Endothelial cell of umbilical vein (primary cell): ENCODE data around the gene TIMM50. TPM values are rescaled to one million over a fixed set of nuclear protein-coding genes. Genes with fewer than 3 reads are reported as not detected.
A peak's percentile ranks its signal among the peaks of the same experiment; 100 is the strongest.

Experiments used
- BruUV-seq: library from RNA; stranded (reverse); fragments of 400-500 nt; replicated peaks from 2 replicates; lab custom pipeline; 2021; lab: Mats Ljungman, UMichigan
- CTCF ChIA-PET: fragments of 300-600, 350-600 bp; sonication (Branson Sonifier 250); formaldehyde crosslinking; loops from one replicate; lab custom pipeline; 2021; ENCODE audit warnings: antibody characterized with exemption, inconsistent platforms; lab: Charles Lee
- POLR2A ChIA-PET: fragments of 300-600, 350-600 bp; sonication (Branson Sonifier 250); formaldehyde crosslinking; loops from one replicate; lab custom pipeline; 2021; ENCODE audit warnings: antibody characterized with exemption, inconsistent platforms; lab: Charles Lee
- DNase-seq: peaks from one replicate; pipeline ENCODE4 v3.0.0-alpha.2; 2011; ENCODE audit warnings: low read depth, low spot score
- FAIRE-seq: peaks from 2 replicates; lab custom pipeline; 2011; peaks lifted over from hg19 to GRCh38; lab: Jason Lieb, UNC
- H2AFZ ChIP-seq: 2 replicates; pipeline ENCODE4 v1.6.0; 2012; ENCODE audit warnings: low read depth, low read length, control low read depth, inconsistent platforms
- H3K27ac ChIP-seq: 2 replicates; pipeline ENCODE4 v1.5.1; 2011; ENCODE audit warnings: low read depth, mild to moderate bottlenecking, control low read depth, low read length, moderate library complexity; ENCODE audit not compliant: insufficient read depth
- H3K27me3 ChIP-seq, 2 experiments: 2 replicates each; pipeline versions ENCODE4 v1.6.0 to v1.6.1; 2011; ENCODE audit warnings: low read length in 2 of 2, mixed read lengths in 1 of 2; ENCODE audit not compliant: control insufficient read depth in 2 of 2, insufficient read depth in 2 of 2
- H3K36me3 ChIP-seq, 2 experiments: 2 replicates in 1 of 2; 3 replicates in 1 of 2; pipeline ENCODE4 v1.5.1; 2011; ENCODE audit warnings: low read length in 2 of 2, mild to moderate bottlenecking in 1 of 2, moderate library complexity in 1 of 2; ENCODE audit not compliant: control insufficient read depth in 2 of 2, insufficient read depth in 2 of 2; ENCODE audit errors: extremely low read depth in 1 of 2
- H3K4me1 ChIP-seq: 3 replicates; pipeline ENCODE4 v1.5.1; 2011; ENCODE audit warnings: mild to moderate bottlenecking, low read length; ENCODE audit not compliant: control insufficient read depth, insufficient read depth; ENCODE audit errors: extremely low read depth
- H3K4me2 ChIP-seq: 2 replicates; pipeline ENCODE4 v1.6.1; 2011; ENCODE audit warnings: low read length, control low read depth, mixed read lengths; ENCODE audit not compliant: insufficient read depth
- H3K4me3 ChIP-seq, 3 experiments: fragments of 200-600 bp in 1 of 3; sonication (generic), shearing (Covaris generic) in 1 of 3; replicated peaks in 1 of 3; 2 replicates each; pipeline ENCODE4 v1.5.1; 2011 to 2016; ENCODE audit warnings: control low read depth in 3 of 3, low read length in 3 of 3, mild to moderate bottlenecking in 2 of 3, inconsistent platforms in 1 of 3, low read depth in 1 of 3, moderate library complexity in 1 of 3; ENCODE audit not compliant: insufficient read depth in 1 of 3
- H3K79me2 ChIP-seq: 2 replicates; pipeline ENCODE4 v1.6.0; 2012; ENCODE audit warnings: low read length, inconsistent platforms; ENCODE audit not compliant: control insufficient read depth, insufficient read depth
- H3K9ac ChIP-seq: replicated peaks from 2 replicates; pipeline ENCODE3; 2011; ENCODE audit warnings: low read length, control low read depth; ENCODE audit not compliant: insufficient read depth; ENCODE audit errors: extremely low read depth
- H3K9me1 ChIP-seq: replicated peaks from 3 replicates; pipeline ENCODE4 v1.6.0; 2011; ENCODE audit warnings: mild to moderate bottlenecking, low read length; ENCODE audit not compliant: control insufficient read depth, insufficient read depth; ENCODE audit errors: extremely low read depth
- H3K9me3 ChIP-seq: replicated peaks from 2 replicates; pipeline ENCODE4 v1.5.1; 2012; ENCODE audit warnings: low read length, inconsistent platforms; ENCODE audit not compliant: control insufficient read depth, insufficient read depth
- H4K20me1 ChIP-seq: replicated peaks from 2 replicates; pipeline ENCODE3; 2011; ENCODE audit warnings: mild to moderate bottlenecking, low read length; ENCODE audit not compliant: control insufficient read depth, insufficient read depth; ENCODE audit errors: extremely low read depth
- EZH2 ChIP-seq: IDR thresholded peaks from 2 replicates; pipeline ENCODE4 v1.6.1; 2012; ENCODE audit warnings: borderline replicate concordance, low read depth, mild to moderate bottlenecking, moderate library complexity, low read length, inconsistent platforms; ENCODE audit not compliant: severe bottlenecking
- FOS ChIP-seq: IDR thresholded peaks from 2 replicates; pipeline ENCODE4 v1.6.1; 2011; ENCODE audit warnings: mild to moderate bottlenecking, low read length, moderate library complexity, borderline replicate concordance; ENCODE audit not compliant: insufficient read depth
- GATA2 ChIP-seq: IDR thresholded peaks from 2 replicates; pipeline ENCODE4 v1.7.0; 2011; ENCODE audit warnings: low read depth, mild to moderate bottlenecking, moderate library complexity, mixed read lengths, low read length; ENCODE audit not compliant: insufficient read length, insufficient read depth
- POLR2A ChIP-seq: IDR thresholded peaks from 2 replicates; pipeline ENCODE4 v1.6.1; 2012; ENCODE audit warnings: low read depth, mild to moderate bottlenecking, control low read depth, low read length
- dilution Hi-C: fragments of 300-500 bp; cut with MboI; formaldehyde crosslinking; loops from one replicate; pipeline ENCODE4 v1.15.0; 2019; ENCODE audit warnings: low sequenced_read_pairs; ENCODE audit not compliant: extremely low pct_ligation_motif_present
- intact Hi-C: fragments of 100-400 bp; cut with micrococcal nuclease; formaldehyde crosslinking; loops from one replicate; pipeline ENCODE4 v1.10.0; 2022
- polyA plus RNA-seq, 4 experiments: library from polyadenylated mRNA; depleted of rRNA in 3 of 4; stranded (reverse) in 3 of 4; unstranded in 1 of 4; fragments of >200 nt; gene quantifications; 2 replicates each; pipeline versions ENCODE4 v1.2.1 to v1.2.3, GENCODE V29; 2011 to 2012; ENCODE audit warnings: missing spikeins in 1 of 4
- total RNA-seq: library from RNA; stranded (reverse); gene quantifications from 2 replicates; pipeline ENCODE4 v1.2.3, GENCODE V29; 2021
- TF ChIP-seq, protein P1 (sequence below): IDR thresholded peaks from 2 replicates; pipeline ENCODE4 v1.6.1; 2011; ENCODE audit not compliant: insufficient read depth, insufficient read length

Gene TIMM50
- total and polyA plus RNA-seq, 2 donors (not counting 3 experiments of a cell fraction or from before 2014, with no cell fraction given), result 85.7 to 118 TPM

- Histone ChIP-seq H3K4me2 (peak within 1 kb of the TSS; percentile 61), H3K4me3 (peak within 1 kb of the TSS in 2 of 3 experiments; percentile 9 to 19), H3K27me3 (peaks cover 25 to 27% of the 10 kb centered on the region in 2 experiments), H2AFZ (peak within 1 kb of the TSS; percentile 68), H3K4me1 (peaks cover 9% of the 10 kb centered on the region), H3K9me3 (no peaks in the 10 kb centered on the region), H3K79me2 (no peaks in the 10 kb centered on the region), H3K36me3 (no peaks in the 10 kb centered on the region), H3K9me1 (no peaks in the 10 kb centered on the region), H3K9ac (no peak within 1 kb of the TSS), H3K27ac (no peak within 1 kb of the TSS), H4K20me1 (no peaks in the 10 kb centered on the region)
- intact Hi-C loops (loop anchor here (1.0 to 2.0 kb wide), 2 partner anchors 18 to 33 kb away; partner anchors contain the start of genes EID2B and TIMM50), dilution Hi-C loops (no loop called here)
- FAIRE-seq, result no peak
- POLR2A ChIA-PET, result interaction anchor here (0.6 kb wide), 1 partner anchor 28 kb away, joined by 3 read pairs; no protein-coding TSS in a partner anchor
- no TSS peak for BruUV-seq
- no peak for DNase-seq
- CTCF ChIA-PET, result interaction anchor here (1.6 to 2.2 kb wide), 2 partner anchors 25 to 33 kb away, joined by 7 to 14 read pairs; partner anchors contain the start of gene EID2B
- peak; percentile 74 for TF ChIP-seq EZH2
- no peak for TF ChIP-seq FOS
Measured at GRCh38 chr19:39498798-39499642, 18.4 kb downstream of the TIMM50 start, which contains the start of gene DLL3. DLL3 (plus strand) TSS chr19:39498947; CDS start chr19:39498975, 28 bp downstream.

DNA sequence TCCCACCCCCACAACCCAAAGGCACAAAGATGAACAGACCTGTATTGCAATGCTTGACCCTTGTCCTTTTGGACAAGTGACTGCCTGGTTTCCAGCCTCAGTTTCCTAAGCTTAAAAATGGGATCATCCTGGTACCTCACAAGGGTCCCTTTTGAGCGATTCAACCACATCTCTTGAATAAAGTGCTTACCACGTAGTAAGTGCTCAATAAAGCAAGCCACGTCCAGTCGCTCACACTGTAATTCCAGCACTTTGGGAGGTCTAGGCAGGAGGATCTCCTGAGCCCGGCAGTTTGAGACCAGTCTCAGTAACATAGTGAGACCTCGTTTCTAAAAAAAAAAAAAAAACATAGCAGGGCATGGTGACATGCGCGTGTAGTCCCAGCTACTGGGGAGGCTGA, 19.3 kb downstream of the TIMM50 start:
- FAIRE-seq (no peak), DNase-seq (no peak)
- no peak overlapping the region for H2AFZ ChIP-seq
- H3K27ac ChIP-seq, result no peak overlapping the region
- intact Hi-C loops (loop anchor here (2.0 kb wide), 1 partner anchor 19 kb away; the partner anchor contains the start of gene TIMM50), dilution Hi-C loops (no loop called here)
- TF ChIP-seq EZH2, result no peak
- no peak for TF ChIP-seq GATA2
- TF ChIP-seq, protein P1, sequence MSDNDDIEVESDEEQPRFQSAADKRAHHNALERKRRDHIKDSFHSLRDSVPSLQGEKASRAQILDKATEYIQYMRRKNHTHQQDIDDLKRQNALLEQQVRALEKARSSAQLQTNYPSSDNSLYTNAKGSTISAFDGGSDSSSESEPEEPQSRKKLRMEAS, result no peak
- no peak for TF ChIP-seq POLR2A
- no peak overlapping the region for H3K9ac ChIP-seq
- no peak overlapping the region for H3K4me2 ChIP-seq
- BruUV-seq, result no TSS peak
- H4K20me1 ChIP-seq, result no peaks in the 10 kb centered on the region
- H3K9me3 ChIP-seq, result no peaks in the 10 kb centered on the region
- H3K4me3 ChIP-seq, result no peak overlapping the region
- no peaks in the 10 kb centered on the region for H3K79me2 ChIP-seq
- ChIA-PET POLR2A (no interaction called here), CTCF (interaction anchor here (1.1 kb wide), 1 partner anchor 26 kb away, joined by 7 read pairs; no protein-coding TSS in a partner anchor)
- H3K27me3 ChIP-seq, result peaks cover 25 to 27% of the 10 kb centered on the region in 2 experiments
- no peaks in the 10 kb centered on the region for H3K36me3 ChIP-seq
- H3K9me1 ChIP-seq, result no peaks in the 10 kb centered on the region
- H3K4me1 ChIP-seq, result peaks cover 9% of the 10 kb centered on the region
